ENCODE measurements around the gene LMO7.
A peak's percentile ranks its signal among the peaks of the same experiment; 100 is the strongest.

LMO7 gene

GRCh38 chr13:75855847-75856246 is 219.7 kb downstream of the LMO7 start:
- in situ Hi-C loops (cut with MboI; ENCODE audit: low pct_unique_long_range_greater_than_20kb, low sequenced_read_pairs): no loop called here
- no peak for DNase-seq

GRCh38 chr13:75857291-75857690 is 221.2 kb downstream of the LMO7 start:
- no peak for DNase-seq
- in situ Hi-C loops (cut with MboI; ENCODE audit: low pct_unique_long_range_greater_than_20kb, low sequenced_read_pairs): no loop called here

DNA sequence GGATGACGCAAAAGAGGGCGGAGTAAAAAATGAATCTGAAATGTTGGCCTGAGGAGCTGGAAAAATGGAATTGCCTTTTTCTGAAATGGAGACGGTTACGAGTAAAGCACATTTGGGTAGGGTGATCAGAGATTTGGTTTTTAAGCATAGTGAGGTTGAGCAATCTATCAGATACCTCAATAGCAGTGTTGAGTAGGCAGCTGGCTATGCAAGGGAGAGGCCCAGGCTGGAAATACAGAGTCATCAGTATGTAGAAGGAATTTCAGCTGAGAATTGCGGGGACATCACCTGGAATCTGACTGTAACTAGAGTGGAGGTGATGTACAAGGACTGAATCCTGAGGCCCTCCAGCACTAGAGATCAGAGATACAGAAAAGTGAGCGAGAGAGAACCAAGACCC is 224.8 kb downstream of the LMO7 start:
- in situ Hi-C loops (cut with MboI; ENCODE audit: low pct_unique_long_range_greater_than_20kb, low sequenced_read_pairs): no loop called here
- no peak for DNase-seq

DNA sequence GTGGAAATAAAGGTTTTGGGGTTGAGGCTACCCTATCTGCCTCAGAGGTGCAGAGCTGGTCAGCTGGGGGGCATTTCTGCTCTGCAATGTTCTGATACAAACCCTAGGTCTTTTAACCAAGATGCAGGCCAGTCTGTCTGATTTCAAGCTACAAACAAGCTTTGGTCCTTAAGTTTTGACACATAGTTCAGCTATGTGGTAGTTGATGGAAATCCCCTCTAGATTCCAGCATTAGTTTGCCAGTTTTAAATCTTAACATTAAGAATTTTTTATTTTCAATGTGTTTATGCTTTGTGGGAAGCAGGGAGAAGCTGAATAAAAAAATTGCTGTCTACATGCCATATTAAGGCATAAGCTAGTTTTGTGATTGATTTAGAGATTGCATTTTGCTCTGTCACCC is 225.7 kb downstream of the LMO7 start:
- no peak for DNase-seq
- in situ Hi-C loops (cut with MboI; ENCODE audit: low pct_unique_long_range_greater_than_20kb, low sequenced_read_pairs): no loop called here

DNA sequence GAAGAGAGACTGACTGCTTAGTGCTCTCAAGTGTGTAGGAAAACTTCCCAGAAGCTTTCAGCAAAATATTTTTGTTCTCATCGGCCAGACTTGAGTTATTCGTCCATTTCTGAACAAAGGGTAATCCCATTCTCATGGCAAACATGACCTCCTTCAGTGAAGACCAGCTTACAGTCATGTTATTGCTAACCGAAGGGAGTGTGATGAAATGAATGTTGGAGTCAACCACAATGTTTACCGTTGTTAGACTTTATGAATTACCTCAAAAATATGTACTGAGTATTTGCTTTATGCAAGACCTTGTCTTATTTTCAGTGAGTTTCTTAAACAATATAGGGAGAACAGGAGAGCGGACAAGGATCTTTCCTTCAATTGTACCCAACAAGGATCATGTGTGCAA is 228.6 kb downstream of the LMO7 start:
- in situ Hi-C loops (cut with MboI; ENCODE audit: low pct_unique_long_range_greater_than_20kb, low sequenced_read_pairs): no loop called here

GRCh38 chr13:75867379-75868117 is 231.4 kb downstream of the LMO7 start:
- in situ Hi-C loops (cut with MboI; ENCODE audit: low pct_unique_long_range_greater_than_20kb, low sequenced_read_pairs): no loop called here

More for the DNA sequence above, 228.6 kb downstream of the LMO7 start:
- DNase-seq: no peak

GRCh38 chr13:75869981-75870380 is 233.9 kb downstream of the LMO7 start:
- in situ Hi-C loops (cut with MboI; ENCODE audit: low pct_unique_long_range_greater_than_20kb, low sequenced_read_pairs): no loop called here
- no peak for DNase-seq

More at GRCh38 chr13:75867379-75868117, 231.4 kb downstream of the LMO7 start:
- DNase-seq: no peak

GRCh38 chr13:75870397-75870903 is 234.3 kb downstream of the LMO7 start:
- in situ Hi-C loops (cut with MboI; ENCODE audit: low pct_unique_long_range_greater_than_20kb, low sequenced_read_pairs): no loop called here
- peak; percentile 44 for DNase-seq

- in situ Hi-C loops (cut with MboI; ENCODE audit: low pct_unique_long_range_greater_than_20kb, low sequenced_read_pairs): no loop called here
- DNase-seq: no peak
Observed at GRCh38 chr13:75871059-75871458, 234.9 kb downstream of the LMO7 start.

- in situ Hi-C loops (cut with MboI; ENCODE audit: low pct_unique_long_range_greater_than_20kb, low sequenced_read_pairs): no loop called here
- peak; percentile 60 for DNase-seq
Observed at GRCh38 chr13:75872980-75873379, 236.8 kb downstream of the LMO7 start.

DNA sequence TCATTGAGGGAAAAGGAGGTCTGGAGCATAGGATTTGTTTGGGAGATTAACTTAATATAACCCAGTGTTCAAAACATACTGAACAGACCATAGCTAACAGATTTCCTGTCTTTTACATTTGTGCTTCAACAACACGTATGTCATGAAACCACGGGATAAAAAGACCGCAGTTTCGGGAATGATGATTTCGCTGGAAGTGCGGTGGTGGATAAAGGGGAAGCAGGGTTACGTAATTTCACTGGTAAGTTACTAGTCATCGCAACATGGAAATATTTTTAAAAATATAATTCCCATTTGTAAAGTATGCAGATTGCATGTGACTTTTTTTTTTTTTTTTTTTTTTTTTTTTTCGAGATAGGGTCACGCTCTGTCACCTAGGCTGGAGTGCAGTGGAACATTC is 237.4 kb downstream of the LMO7 start:
- no peak for DNase-seq
- in situ Hi-C loops (cut with MboI; ENCODE audit: low pct_unique_long_range_greater_than_20kb, low sequenced_read_pairs): no loop called here

- in situ Hi-C loops (cut with MboI; ENCODE audit: low pct_unique_long_range_greater_than_20kb, low sequenced_read_pairs): loop anchor here (25.0 kb wide), 1 partner anchor 1037 kb away; no protein-coding TSS in a partner anchor
- DNase-seq: no peak
Observed at GRCh38 chr13:75875450-75875849, 239.3 kb downstream of the LMO7 start.

GRCh38 chr13:75876142-75877050 is 240.3 kb downstream of the LMO7 start:
- DNase-seq: peak; percentile 66
- in situ Hi-C loops (cut with MboI; ENCODE audit: low pct_unique_long_range_greater_than_20kb, low sequenced_read_pairs): loop anchor here (25.0 kb wide), 1 partner anchor 1036 kb away; no protein-coding TSS in a partner anchor

DNA sequence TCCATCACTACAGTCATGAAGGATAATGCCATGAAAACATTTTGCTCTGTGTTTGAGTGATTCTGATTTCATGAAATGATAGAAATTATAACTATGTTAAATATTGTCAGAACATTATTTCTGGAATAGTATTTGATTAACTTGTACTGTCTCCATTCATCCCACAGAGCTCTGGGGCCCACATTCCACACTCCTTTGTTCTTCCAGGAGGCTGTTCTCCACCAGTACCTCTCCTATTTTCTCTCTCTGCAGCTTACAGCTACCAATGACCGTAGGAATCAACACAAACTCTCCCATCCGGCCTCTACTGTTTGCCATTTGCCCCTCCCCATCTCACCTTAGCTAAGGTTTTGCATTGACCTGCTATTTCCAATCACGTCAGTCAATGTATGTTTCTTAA is 240.9 kb downstream of the LMO7 start:
- in situ Hi-C loops (cut with MboI; ENCODE audit: low pct_unique_long_range_greater_than_20kb, low sequenced_read_pairs): loop anchor here (25.0 kb wide), 1 partner anchor 1035 kb away; no protein-coding TSS in a partner anchor
- DNase-seq: no peak

DNA sequence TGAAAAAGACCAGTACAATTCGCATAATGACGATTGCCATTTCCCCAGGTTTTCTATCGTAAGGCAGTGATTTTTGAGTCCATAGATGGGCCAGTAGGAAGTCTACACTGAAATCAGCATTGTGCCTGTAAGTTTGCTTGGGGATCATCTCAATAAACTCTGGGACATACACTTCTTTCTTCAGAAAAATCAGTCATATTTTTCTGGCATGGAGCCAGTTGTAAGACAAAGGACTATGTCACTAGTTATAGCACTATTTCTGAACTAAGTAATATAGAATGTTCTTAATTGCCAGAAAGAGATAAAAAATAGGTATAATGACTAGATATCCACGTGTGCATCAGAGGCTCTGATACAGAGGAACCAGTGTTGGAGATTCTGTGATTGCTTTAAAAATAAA is 243.5 kb downstream of the LMO7 start:
- in situ Hi-C loops (cut with MboI; ENCODE audit: low pct_unique_long_range_greater_than_20kb, low sequenced_read_pairs): loop anchor here (25.0 kb wide), 1 partner anchor 1033 kb away; no protein-coding TSS in a partner anchor
- no peak for DNase-seq

- in situ Hi-C loops (cut with MboI; ENCODE audit: low pct_unique_long_range_greater_than_20kb, low sequenced_read_pairs): loop anchor here (25.0 kb wide), 1 partner anchor 1031 kb away; no protein-coding TSS in a partner anchor
- DNase-seq: no peak
Observed at GRCh38 chr13:75881109-75881775, 245.1 kb downstream of the LMO7 start.

GRCh38 chr13:75882261-75882660 is 246.1 kb downstream of the LMO7 start:
- in situ Hi-C loops (cut with MboI; ENCODE audit: low pct_unique_long_range_greater_than_20kb, low sequenced_read_pairs): loop anchor here (25.0 kb wide), 1 partner anchor 1030 kb away; no protein-coding TSS in a partner anchor
- no peak for DNase-seq

DNA sequence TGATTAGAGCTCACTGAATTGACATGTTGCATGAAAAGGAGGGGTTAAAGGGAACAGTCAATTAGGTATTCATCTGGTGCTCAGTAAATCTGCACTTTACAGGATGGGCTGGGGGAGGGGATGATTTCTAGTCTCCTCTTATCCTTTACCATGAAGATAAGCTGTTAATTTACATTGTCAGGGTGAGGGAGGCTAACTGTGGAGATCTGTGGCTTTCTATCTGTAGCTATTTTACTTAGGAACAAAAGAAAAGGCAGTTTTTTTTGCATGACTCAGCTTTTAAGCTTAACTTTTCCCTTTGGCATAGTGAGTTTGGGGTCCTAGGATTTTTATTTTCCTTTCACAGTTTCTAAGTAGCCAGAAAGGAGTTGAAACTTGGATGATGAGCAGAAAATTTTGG is 253.3 kb downstream of the LMO7 start:
- no peak for DNase-seq
- in situ Hi-C loops (cut with MboI; ENCODE audit: low pct_unique_long_range_greater_than_20kb, low sequenced_read_pairs): loop anchor here (25.0 kb wide), 1 partner anchor 1023 kb away; no protein-coding TSS in a partner anchor

DNA sequence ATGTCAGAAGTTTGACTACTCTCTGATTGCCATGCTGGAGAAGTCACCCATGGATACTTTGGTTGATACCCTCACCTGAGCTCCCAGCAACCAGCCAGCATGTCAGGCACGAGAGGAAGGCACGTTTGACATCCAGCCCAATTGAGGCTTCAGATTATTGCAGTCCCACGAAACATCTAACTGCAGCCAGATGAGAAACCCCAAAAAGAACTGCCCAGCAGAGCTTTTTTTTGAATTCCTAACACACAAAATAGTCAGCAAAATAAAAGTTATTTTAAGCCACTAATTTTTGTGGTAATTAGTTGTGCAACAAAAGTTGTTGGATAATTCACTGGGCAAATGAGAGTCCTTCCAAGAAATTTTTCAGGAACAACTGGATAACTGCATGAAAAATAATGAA is 259.0 kb downstream of the LMO7 start:
- in situ Hi-C loops (cut with MboI; ENCODE audit: low pct_unique_long_range_greater_than_20kb, low sequenced_read_pairs): loop anchor here (25.0 kb wide), 1 partner anchor 1017 kb away; no protein-coding TSS in a partner anchor
- DNase-seq: no peak

Measured in KBM-7 (cell line).